Thyroid gland (tissue), 4 donors: ENCODE results near the gene SMIM31.

Experiments
- CTCF ChIP-seq, 6 experiments: fragments of 200-600 bp in 3 of 6; fragments of 450-650 bp in 3 of 6; sonication (generic) in 3 of 6; IDR thresholded peaks; one replicate each; pipeline ENCODE4 v1.5.1; 2016 to 2019; ENCODE audit warnings: antibody characterized with exemption in 6 of 6, mild to moderate bottlenecking in 2 of 6, inconsistent platforms in 1 of 6, moderate library complexity in 1 of 6
- POLR2A ChIP-seq, 2 donors: fragments of 450-650 bp; IDR thresholded peaks; one replicate each; pipeline ENCODE4 v1.6.1; 2017; ENCODE audit warnings: antibody characterized with exemption in 2 of 2, mild to moderate bottlenecking in 2 of 2, moderate library complexity in 1 of 2

- TF ChIP-seq POLR2A (IDR thresholded peaks at IDR 0.05) (no peak), CTCF (IDR thresholded peaks at IDR 0.05) (no peak)
Measured at GRCh38 chr4:164770010-164770724, 16.2 kb downstream of the SMIM31 start.
